Uterus (tissue), 4 donors: Measurements from ENCODE around the gene LIN54. TPM values are rescaled to one million over a fixed set of nuclear protein-coding genes. Genes with fewer than 3 reads are reported as not detected.

Experiments used
- DNase-seq, 2 donors: peaks; one replicate each; pipeline ENCODE4 v3.0.0-alpha.2; 2019 to 2020
- H3K27ac ChIP-seq, 2 donors: fragments of 200-600 bp; sonication (generic); 1 replicate in 1 of 2; 2 replicates in 1 of 2; pipeline ENCODE4 v1.5.1; 2016 to 2018
- H3K27me3 ChIP-seq, 2 donors: fragments of 200-600 bp; sonication (generic); one replicate each; pipeline ENCODE4 v1.5.1; 2018 to 2019; ENCODE audit warnings: control low read depth in 1 of 2
- H3K36me3 ChIP-seq, 2 donors: fragments of 200-600 bp; sonication (generic); one replicate each; pipeline ENCODE4 v1.5.1; 2019; ENCODE audit warnings: control low read depth in 1 of 2
- H3K4me1 ChIP-seq, 2 donors: fragments of 200-600 bp; sonication (generic); one replicate each; pipeline ENCODE4 v1.5.1; 2018 to 2019; ENCODE audit warnings: control low read depth in 1 of 2
- H3K4me3 ChIP-seq, 2 donors: fragments of 200-600 bp; sonication (generic); 1 replicate in 1 of 2; 2 replicates in 1 of 2; pipeline ENCODE4 v1.5.1; 2018 to 2019; ENCODE audit warnings: mild to moderate bottlenecking in 1 of 2
- H3K9me3 ChIP-seq, 2 donors: fragments of 200-600 bp; sonication (generic); one replicate each; pipeline ENCODE4 v1.5.1; 2019; ENCODE audit warnings: control low read depth in 1 of 2
- POLR2A ChIP-seq, 2 donors: fragments of 450-650 bp; IDR thresholded peaks; one replicate each; pipeline ENCODE4 v1.6.1; 2016; ENCODE audit warnings: antibody characterized with exemption in 2 of 2, mild to moderate bottlenecking in 1 of 2, moderate library complexity in 1 of 2
- intact Hi-C: fragments of 100-400 bp; cut with DNase I; formaldehyde crosslinking; loops from one replicate; pipeline ENCODE4 v1.15.1; 2023; ENCODE audit warnings: low total_unique reads
- total RNA-seq, 4 donors: library from RNA; depleted of rRNA in 3 of 4; stranded (reverse); fragments of >200 nt in 3 of 4; gene quantifications; one replicate each; pipeline versions ENCODE4 v1.1.0 to v1.2.4, GENCODE V29; 2014 to 2023
- TF ChIP-seq, protein P1 (sequence below), 4 experiments: fragments of 200-600 bp in 2 of 4; fragments of 450-650 bp in 2 of 4; sonication (generic) in 2 of 4; IDR thresholded peaks; one replicate each; pipeline ENCODE4 v1.5.1; 2016 to 2019; ENCODE audit warnings: antibody characterized with exemption in 4 of 4, mild to moderate bottlenecking in 2 of 4, moderate library complexity in 1 of 4
- donor health status: DM: yes; HTN: yes; CAD: no.

Gene LIN54
- total RNA-seq, 4 donors from 2014 or later, result 3.3 to 47.6 (median 20.2) TPM

DNA sequence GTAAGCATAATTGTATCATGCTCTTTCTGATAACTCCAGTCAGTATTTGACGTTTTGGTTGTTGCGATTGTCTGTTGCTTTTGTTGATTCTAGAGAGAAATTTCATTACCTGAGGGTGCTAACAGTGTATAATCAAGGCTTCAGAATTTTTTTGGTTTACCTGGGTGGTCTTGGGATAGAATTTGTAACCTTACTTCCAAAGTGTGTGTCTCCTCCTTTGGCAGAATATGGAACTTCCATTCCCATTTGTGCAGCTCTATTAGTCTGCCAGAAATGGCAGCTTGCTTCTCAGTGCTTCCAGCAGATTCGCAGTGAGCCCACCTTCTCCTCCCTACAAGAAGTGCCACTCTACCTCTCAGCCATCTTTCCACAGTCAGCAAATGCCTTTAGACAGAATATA is 29.6 kb upstream of the LIN54 start:
- H3K27me3 ChIP-seq, result no peaks in the 10 kb centered on the region
- no peak overlapping the region for H3K4me3 ChIP-seq
- H3K27ac ChIP-seq, result no peak overlapping the region
- no peaks in the 10 kb centered on the region for H3K36me3 ChIP-seq
- DNase-seq, result no peak
- H3K9me3 ChIP-seq, result no peaks in the 10 kb centered on the region
- intact Hi-C loops, result no loop called here
- H3K4me1 ChIP-seq, result peaks cover 0 to 3% of the 10 kb centered on the region in 2 donors
- TF ChIP-seq, protein P1, sequence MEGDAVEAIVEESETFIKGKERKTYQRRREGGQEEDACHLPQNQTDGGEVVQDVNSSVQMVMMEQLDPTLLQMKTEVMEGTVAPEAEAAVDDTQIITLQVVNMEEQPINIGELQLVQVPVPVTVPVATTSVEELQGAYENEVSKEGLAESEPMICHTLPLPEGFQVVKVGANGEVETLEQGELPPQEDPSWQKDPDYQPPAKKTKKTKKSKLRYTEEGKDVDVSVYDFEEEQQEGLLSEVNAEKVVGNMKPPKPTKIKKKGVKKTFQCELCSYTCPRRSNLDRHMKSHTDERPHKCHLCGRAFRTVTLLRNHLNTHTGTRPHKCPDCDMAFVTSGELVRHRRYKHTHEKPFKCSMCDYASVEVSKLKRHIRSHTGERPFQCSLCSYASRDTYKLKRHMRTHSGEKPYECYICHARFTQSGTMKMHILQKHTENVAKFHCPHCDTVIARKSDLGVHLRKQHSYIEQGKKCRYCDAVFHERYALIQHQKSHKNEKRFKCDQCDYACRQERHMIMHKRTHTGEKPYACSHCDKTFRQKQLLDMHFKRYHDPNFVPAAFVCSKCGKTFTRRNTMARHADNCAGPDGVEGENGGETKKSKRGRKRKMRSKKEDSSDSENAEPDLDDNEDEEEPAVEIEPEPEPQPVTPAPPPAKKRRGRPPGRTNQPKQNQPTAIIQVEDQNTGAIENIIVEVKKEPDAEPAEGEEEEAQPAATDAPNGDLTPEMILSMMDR (IDR thresholded peaks at IDR 0.05), result no peak
- TF ChIP-seq POLR2A (IDR thresholded peaks at IDR 0.05), result no peak

DNA sequence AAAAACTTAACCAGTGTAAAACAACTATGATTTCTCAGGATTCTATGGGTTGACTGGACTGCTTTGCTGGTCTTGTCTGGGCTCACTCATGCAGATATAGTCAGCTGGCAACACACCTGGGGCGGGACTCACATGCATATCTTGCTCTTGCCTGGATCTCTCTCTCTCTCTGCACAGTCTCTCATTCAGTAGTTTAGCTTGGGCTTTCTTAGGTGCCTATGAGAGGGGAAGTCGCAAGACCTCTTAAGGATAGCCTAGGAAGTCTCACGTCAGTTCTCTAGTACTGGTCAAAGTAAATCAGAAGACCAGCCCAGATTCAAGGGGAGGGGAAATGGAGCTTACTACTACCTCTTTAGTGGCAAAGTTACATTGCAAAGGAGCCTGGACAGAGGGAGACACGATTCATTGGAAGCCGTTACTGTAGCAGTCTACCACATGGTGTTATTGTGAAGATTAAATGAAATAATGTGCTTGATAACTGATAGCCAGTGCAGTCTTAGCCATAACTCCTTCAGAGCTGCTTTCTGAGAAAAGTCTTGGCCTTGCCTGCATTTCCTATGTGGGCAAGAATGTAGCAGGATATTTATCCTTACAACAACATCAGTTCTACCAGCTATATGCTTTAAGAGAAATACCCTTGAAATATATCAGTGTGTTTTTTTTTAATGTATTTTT is 26.5 kb upstream of the LIN54 start:
- Histone ChIP-seq H3K4me3 (no peak overlapping the region), H3K27ac (no peak overlapping the region), H3K27me3 (no peaks in the 10 kb centered on the region), H3K4me1 (peaks cover 0 to 3% of the 10 kb centered on the region in 2 donors), H3K36me3 (no peaks in the 10 kb centered on the region), H3K9me3 (no peaks in the 10 kb centered on the region)
- intact Hi-C loops, result no loop called here
- TF ChIP-seq POLR2A (IDR thresholded peaks at IDR 0.05), result no peak
- TF ChIP-seq, protein P1 (IDR thresholded peaks at IDR 0.05), result no peak
- DNase-seq, result no peak

DNA sequence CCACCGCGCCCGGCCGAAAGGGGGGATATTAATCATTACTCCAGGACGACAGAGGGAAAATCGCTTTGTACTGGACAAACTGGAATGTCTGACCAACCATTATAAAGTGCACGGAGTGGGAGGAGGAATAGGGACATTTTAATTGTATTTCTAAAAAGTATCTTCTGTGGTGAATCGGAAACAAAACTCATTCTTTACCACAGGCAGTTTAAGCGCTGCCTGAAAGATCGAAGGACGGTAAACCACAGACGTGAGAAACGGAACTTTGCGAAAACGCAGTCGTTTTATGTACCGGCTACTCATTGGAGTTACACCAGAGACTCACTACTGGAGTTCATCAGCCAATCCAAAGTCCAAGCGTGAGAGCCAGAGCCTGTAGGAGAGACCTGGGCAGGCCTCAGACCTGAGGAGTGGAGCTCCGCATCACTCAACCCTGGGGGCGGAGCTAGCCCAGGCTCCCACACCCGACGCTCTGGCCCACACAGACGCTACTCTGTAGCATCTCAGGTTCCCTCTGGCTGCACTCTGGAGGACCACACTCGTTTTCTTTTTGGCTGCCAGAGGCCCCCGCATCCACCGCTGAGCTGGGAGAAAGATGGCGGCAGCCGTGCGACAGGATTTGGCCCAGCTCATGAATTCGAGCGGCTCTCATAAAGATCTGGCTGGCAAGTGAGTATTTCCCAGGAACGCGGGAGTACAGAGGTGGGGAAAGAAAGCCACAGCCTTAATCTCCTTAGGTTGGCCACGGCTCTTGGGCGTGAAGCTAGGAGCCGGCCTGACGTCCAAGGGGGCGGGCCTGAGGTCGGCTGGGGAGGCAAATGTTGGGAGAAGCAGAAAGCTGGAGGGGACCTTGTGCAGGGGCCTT is 24.2 kb upstream of the LIN54 start, which contains the start of gene COPS4:
COPS4 (plus strand) TSS at position 554 of the 865 bp plus-strand sequence; CDS start at position 596, 42 bp downstream.
- TF ChIP-seq, protein P1 (IDR thresholded peaks at IDR 0.05), result peak; percentile 7 to 78 (median 66)
- peak; percentile 64 to 67 for TF ChIP-seq POLR2A (IDR thresholded peaks at IDR 0.05)

DNA sequence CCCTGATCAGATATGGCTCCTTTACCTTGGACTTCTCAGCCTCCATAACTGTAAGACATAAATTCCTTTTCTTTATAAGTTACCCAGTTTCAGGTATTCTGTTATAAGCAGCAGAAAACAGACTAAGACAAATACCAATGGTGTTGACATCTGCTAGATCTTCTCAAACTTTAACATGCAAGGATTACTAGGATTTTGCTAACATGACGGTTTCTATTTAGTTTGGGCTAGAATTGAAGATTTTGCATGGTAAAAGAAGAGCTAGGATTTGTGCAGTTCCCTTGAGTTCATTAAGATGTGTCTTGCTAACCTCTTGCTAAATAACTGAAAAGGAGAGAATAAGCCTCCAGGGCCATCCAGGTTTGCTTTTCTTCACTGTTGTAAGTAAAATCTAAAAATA is 19.1 kb upstream of the LIN54 start:
- no peaks in the 10 kb centered on the region for H3K4me1 ChIP-seq
- intact Hi-C loops, result no loop called here
- H3K9me3 ChIP-seq, result no peaks in the 10 kb centered on the region
- no peaks in the 10 kb centered on the region for H3K27me3 ChIP-seq
- TF ChIP-seq, protein P1 (IDR thresholded peaks at IDR 0.05), result no peak
- no peak for TF ChIP-seq POLR2A (IDR thresholded peaks at IDR 0.05)
- DNase-seq, result no peak
- H3K36me3 ChIP-seq, result no peaks in the 10 kb centered on the region
- H3K27ac ChIP-seq, result no peak overlapping the region
- no peak overlapping the region for H3K4me3 ChIP-seq

More for the DNA sequence above, 24.2 kb upstream of the LIN54 start, which contains the start of gene COPS4:
- intact Hi-C loops, result no loop called here
- peak; percentile 95 to 98 for DNase-seq
- H3K9me3 ChIP-seq, result no peaks in the 10 kb centered on the region
- H3K4me1 ChIP-seq, result peaks cover 0 to 3% of the 10 kb centered on the region in 2 donors
- H3K27ac ChIP-seq, result peak within 1 kb of the TSS; percentile 91 to 95
- no peaks in the 10 kb centered on the region for H3K27me3 ChIP-seq
- H3K4me3 ChIP-seq, result peak within 1 kb of the TSS; percentile 78 to 85
- H3K36me3 ChIP-seq, result no peaks in the 10 kb centered on the region

- Histone ChIP-seq H3K27ac (no peak overlapping the region), H3K4me3 (no peak overlapping the region), H3K36me3 (no peaks in the 10 kb centered on the region), H3K9me3 (no peaks in the 10 kb centered on the region), H3K27me3 (no peaks in the 10 kb centered on the region), H3K4me1 (no peaks in the 10 kb centered on the region)
- TF ChIP-seq, protein P1 (IDR thresholded peaks at IDR 0.05), result no peak
- no peak for TF ChIP-seq POLR2A (IDR thresholded peaks at IDR 0.05)
- DNase-seq, result no peak
- intact Hi-C loops, result no loop called here
Measured at GRCh38 chr4:83028976-83029375, 18.4 kb upstream of the LIN54 start.
